ENCODE measurements around the gene RGS13.

RGS13 gene, protein sequence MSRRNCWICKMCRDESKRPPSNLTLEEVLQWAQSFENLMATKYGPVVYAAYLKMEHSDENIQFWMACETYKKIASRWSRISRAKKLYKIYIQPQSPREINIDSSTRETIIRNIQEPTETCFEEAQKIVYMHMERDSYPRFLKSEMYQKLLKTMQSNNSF

DNA sequence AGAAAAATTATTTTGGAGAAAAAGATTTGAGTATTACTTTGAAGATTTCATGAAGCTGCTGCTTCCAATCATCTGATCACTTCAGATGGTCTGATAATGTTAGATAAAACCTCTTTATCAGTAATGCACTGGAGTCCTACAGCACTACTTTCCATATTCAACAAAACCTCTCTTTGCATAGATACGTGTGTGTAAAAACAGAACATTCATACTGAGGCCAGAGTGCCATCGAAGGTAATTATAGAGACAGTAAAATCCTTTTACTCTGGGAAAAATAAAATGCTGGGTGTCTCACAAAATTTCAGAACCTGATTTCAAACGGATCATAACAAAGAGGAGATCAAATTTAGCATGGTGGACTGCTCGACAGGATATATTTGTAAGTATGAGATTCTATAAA lies at the start of gene RGS13:
Gene RGS13 (plus strand): TSS at position 209 of the 400 bp plus-strand sequence. CDS start 8,188 bp downstream, outside the sequence.
- in situ Hi-C loops (cut with MboI; ENCODE audit: low sequenced_read_pairs) = no loop called here

DNA sequence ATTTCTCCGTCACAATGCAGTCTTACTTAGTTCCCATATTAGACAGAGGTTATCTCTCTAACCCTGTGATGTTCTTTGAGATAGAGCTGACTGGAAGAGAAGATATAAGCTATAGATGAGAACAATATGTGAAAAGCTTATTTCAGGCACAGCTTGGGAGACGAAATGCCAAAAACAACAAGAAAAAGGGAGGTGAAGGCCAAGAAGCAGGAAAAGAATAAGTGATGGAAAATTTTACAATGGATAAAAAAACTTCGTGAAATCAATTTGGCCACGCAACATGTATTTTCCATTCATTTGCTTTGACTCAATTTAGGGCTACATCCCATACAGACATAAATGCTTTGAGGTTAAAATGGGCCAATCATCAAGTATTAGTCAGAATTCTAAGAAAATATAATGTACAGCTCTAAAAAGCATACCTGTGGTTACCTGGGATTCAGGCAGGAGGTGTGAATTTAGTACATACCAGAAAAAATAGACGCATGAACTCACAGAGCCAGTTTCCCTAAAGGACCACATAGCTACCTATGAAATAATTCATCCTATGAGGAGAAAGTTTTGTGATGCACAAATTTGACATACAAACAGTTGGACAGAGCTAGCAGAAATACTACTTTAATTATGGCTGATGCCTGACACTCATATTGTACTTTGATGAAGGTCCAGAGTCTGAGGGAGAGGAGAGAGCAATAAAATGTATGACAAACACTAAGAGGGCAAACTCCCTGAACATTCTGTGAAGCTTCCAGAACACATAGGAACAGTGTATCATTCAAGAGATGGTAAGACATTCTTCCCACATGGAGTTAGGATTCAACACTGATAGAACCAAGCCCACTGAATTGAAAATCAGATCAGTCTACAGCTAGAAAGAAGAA lies 48.3 kb upstream of the RGS13 start:
- in situ Hi-C loops (cut with MboI; ENCODE audit: low sequenced_read_pairs) = no loop called here

GRCh38 chr1:192588546-192588945 lies 47.4 kb upstream of the RGS13 start:
- in situ Hi-C loops (cut with MboI; ENCODE audit: low sequenced_read_pairs) = no loop called here

- in situ Hi-C loops (cut with MboI; ENCODE audit: low sequenced_read_pairs) = no loop called here
Measured at GRCh38 chr1:192589813-192590212, 46.1 kb upstream of the RGS13 start.

DNA sequence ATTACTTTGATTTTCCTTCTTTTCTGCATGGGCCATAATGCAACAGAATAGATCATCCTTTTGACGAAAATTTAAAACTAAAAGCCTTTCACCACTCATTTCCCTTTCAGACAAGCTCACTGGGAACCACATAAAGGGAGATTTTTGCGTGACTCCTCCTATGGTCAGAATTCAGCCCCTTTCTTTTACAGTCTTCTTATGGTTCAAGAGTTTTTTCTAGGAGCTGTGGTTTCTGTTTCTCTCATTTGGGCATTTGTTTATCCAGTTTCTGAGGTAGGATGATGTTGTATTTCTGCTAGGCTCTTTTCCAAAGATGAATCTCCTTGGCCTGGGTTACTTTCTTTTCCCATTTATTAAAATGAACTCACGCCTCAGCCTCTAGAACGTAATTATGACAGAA lies 43.4 kb upstream of the RGS13 start:
- in situ Hi-C loops (cut with MboI; ENCODE audit: low sequenced_read_pairs) = no loop called here

- in situ Hi-C loops (cut with MboI; ENCODE audit: low sequenced_read_pairs) = no loop called here
Measured at GRCh38 chr1:192592981-192593708, 42.8 kb upstream of the RGS13 start.

DNA sequence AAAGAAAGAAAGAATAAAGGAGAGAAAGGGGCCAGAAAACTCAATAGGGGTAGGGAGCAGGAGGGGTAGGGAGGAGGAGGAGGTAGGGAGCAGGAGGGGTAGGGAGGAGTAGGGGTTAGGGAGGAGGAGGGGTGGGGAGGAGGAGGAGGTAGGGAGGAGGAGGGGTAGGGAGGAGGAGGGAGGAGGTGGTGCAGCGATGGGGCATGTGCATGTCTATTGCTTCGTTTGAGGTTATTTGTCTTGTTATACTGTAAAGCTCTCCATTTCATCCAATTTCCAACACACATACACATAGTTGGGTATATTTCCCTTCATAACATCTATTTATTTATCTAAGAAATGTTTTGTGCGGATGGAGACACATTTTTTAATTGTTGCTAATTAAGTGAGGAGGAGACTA lies 40.6 kb upstream of the RGS13 start:
- in situ Hi-C loops (cut with MboI; ENCODE audit: low sequenced_read_pairs) = no loop called here

DNA sequence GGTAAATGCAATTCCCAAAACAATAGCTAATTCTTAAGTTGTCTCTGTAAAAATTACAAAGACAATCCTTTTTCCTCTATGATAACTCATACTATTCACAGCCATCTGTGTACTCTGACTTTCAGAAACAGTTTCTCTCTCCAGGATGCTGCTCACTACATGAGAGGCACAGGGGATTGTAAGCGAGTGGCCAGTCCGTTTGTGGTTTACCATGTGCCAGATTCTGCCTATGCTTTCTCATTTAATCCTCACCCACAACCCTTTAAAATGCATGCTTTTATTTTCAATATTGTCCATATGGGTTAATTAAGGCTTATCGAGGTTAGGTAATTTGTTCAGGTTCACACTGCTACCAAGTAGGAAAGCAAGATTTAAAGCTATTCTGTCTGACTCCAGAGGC lies 37.4 kb upstream of the RGS13 start:
- in situ Hi-C loops (cut with MboI; ENCODE audit: low sequenced_read_pairs) = no loop called here

- in situ Hi-C loops (cut with MboI; ENCODE audit: low sequenced_read_pairs) = loop anchor here (25.0 kb wide), 2 partner anchors 113 to 212 kb away; partner anchors contain the start of gene RGS2
Measured at GRCh38 chr1:192600275-192600674, 35.7 kb upstream of the RGS13 start.

DNA sequence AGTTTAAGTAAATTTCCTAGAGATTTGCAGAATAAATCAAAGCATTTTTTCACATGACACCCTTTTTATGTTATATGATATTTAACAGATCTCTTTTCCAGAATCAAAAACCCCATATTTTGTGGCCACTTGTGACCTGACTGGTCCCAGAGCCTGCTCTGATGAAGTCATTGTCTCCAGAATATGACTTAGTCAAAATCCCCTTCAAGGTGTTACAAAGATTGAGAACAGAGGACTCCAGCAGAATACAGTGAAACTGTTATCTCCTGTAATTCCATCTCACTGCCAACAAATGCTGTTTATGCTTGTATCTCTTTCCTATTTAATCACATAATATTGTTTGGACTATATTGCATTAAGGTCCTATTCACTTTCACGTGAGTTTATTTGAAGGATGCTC lies 34.8 kb upstream of the RGS13 start:
- in situ Hi-C loops (cut with MboI; ENCODE audit: low sequenced_read_pairs) = loop anchor here (25.0 kb wide), 2 partner anchors 114 to 211 kb away; partner anchors contain the start of gene RGS2

GRCh38 chr1:192601567-192601966 lies 34.4 kb upstream of the RGS13 start:
- in situ Hi-C loops (cut with MboI; ENCODE audit: low sequenced_read_pairs) = loop anchor here (25.0 kb wide), 2 partner anchors 114 to 211 kb away; partner anchors contain the start of gene RGS2

GRCh38 chr1:192602757-192603156 lies 33.2 kb upstream of the RGS13 start:
- in situ Hi-C loops (cut with MboI; ENCODE audit: low sequenced_read_pairs) = loop anchor here (25.0 kb wide), 2 partner anchors 115 to 210 kb away; partner anchors contain the start of gene RGS2

DNA sequence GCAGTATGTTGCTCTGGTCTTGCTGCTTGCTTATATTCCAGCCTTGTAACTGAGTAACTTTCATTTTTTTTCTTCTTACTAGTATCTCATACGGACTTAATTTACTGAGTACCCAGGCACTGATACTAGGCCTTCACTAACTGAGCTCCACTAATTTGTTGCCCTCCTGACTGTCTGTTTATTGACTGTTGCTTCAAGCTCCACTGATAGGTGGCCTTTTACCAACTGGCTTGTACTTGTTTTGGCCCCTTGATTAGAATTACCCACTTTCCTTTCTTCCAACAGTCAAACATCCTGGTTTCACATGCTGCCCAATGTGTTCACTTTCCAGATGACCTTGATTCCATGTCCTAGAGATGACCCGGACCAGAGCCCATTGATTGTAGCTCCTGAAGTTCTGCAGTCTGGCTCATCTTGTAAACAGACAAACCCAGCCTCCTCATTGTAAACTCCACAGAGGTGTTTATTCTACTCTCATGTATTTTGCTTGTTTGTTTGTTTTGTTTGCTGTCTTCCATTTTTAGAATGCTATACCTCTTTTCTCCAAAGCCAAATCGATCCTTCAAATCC lies 32.6 kb upstream of the RGS13 start:
- in situ Hi-C loops (cut with MboI; ENCODE audit: low sequenced_read_pairs) = loop anchor here (25.0 kb wide), 2 partner anchors 116 to 209 kb away; partner anchors contain the start of gene RGS2

- in situ Hi-C loops (cut with MboI; ENCODE audit: low sequenced_read_pairs) = loop anchor here (25.0 kb wide), 2 partner anchors 118 to 207 kb away; partner anchors contain the start of gene RGS2
Measured at GRCh38 chr1:192604979-192605620, 30.8 kb upstream of the RGS13 start.

DNA sequence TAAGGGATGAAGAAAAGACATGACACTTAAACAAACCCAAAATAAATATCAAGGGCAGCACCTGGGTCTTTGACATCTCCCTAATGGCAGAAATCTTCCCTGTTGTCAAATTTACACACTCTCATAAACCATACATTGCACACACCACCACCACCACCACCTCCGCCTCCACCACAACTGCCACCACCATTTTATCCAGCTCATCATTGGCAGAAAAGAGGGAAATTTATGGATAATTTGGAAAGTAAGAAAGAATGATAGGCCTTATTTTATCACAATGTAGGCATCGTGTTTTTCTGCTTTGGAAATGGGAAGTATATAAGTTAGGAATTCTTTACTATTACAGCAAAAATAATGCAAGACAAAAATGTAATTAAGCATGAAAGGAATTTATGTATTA lies 27.3 kb upstream of the RGS13 start:
- in situ Hi-C loops (cut with MboI; ENCODE audit: low sequenced_read_pairs) = loop anchor here (25.0 kb wide), 2 partner anchors 121 to 204 kb away; partner anchors contain the start of gene RGS2

- in situ Hi-C loops (cut with MboI; ENCODE audit: low sequenced_read_pairs) = loop anchor here (25.0 kb wide), 2 partner anchors 122 to 203 kb away; partner anchors contain the start of gene RGS2
Measured at GRCh38 chr1:192609110-192610079, 26.6 kb upstream of the RGS13 start.

- in situ Hi-C loops (cut with MboI; ENCODE audit: low sequenced_read_pairs) = loop anchor here (25.0 kb wide), 2 partner anchors 123 to 202 kb away; partner anchors contain the start of gene RGS2
Measured at GRCh38 chr1:192610112-192610889, 25.6 kb upstream of the RGS13 start.

DNA sequence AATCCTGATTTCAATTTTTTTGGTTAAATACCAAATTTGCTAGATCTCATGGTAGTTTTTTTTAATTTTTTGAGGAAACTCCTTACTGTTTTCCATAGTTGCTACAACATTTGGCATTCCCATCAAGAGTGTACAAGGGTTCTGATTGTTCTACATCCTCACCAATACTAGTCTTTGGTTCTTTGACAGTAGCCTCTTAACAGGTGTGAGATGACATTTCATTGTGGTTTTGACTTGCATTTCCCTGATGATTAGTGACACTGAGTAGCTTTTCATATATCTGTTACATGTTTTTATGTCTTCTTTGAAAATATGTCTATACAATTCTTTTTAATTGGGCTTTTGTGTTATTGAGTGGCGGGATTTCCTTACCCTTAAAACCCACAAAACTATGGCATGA lies 20.9 kb upstream of the RGS13 start:
- in situ Hi-C loops (cut with MboI; ENCODE audit: low sequenced_read_pairs) = loop anchor here (25.0 kb wide), 2 partner anchors 128 to 197 kb away; partner anchors contain the start of gene RGS2
